Skin epidermis (tissue), 12 donors: ENCODE measurements around the gene OTUD1.

Source experiments
- H3K27ac ChIP-seq, 21 experiments: fragments of 200-600 bp; sonication (generic) in 11 of 21; one replicate each; pipeline ENCODE4 v1.5.0; 2020; ENCODE audit warnings: mild to moderate bottlenecking in 3 of 21, inconsistent platforms in 2 of 21, moderate library complexity in 2 of 21
- H3K4me3 ChIP-seq, 7 experiments: fragments of 200-600 bp; sonication (generic) in 2 of 7; one replicate each; pipeline ENCODE4 v1.5.0; 2020; ENCODE audit warnings: inconsistent platforms in 2 of 7, mild to moderate bottlenecking in 2 of 7, moderate library complexity in 1 of 7

OTUD1 gene

DNA sequence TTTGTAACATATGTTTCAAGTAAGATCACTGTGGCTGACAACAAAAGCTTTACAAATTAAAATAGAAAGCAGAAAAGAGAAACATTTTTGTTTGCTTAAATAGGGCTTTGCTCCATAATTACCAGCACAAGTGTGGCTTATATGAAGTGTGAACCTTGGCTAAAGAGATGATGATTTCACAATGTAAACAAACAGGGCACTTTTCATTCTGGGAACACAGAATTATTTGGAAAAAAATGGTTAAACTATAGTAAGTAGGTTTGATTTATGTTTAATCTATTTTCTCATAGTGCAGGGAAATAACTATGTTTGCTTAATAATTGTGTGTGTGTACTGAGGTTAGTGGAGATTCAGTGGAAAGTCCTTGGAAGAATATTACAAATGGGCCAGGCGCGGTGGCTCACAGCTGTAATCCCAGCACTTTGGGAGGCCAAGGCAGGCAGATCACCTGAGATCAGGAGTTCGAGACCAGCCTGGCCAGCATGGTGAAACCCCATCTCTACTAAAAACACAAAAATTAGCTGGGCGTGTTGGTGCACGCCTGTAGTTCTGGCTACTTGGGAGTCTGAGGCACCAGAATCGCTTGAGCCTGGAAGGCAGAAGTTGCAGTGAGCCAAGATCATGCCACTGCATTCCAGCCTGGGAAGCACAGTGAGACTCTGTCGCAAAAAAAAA, 19.1 kb upstream of the OTUD1 start:
- Histone ChIP-seq H3K27ac (no peak overlapping the region), H3K4me3 (no peak overlapping the region)

DNA sequence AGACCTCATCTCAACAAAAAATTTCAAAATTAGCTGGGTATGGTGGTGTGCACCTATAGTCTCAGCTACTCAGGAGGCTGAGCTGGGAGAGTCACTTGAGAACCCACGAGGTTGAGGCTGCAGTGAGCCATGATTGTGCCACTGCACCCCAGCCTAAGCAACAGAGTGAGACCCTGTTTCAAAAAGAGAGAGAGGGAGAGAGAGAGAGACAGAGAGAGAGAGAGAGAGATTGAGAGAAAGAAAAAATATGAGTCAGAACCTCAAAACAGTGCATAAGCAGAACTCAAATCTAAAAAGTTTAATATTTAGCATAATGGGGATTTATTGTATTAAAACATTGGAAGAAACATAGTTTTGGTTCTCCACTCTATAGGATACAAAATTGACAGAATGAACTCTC, 17.5 kb upstream of the OTUD1 start:
- H3K27ac ChIP-seq = no peak overlapping the region

DNA sequence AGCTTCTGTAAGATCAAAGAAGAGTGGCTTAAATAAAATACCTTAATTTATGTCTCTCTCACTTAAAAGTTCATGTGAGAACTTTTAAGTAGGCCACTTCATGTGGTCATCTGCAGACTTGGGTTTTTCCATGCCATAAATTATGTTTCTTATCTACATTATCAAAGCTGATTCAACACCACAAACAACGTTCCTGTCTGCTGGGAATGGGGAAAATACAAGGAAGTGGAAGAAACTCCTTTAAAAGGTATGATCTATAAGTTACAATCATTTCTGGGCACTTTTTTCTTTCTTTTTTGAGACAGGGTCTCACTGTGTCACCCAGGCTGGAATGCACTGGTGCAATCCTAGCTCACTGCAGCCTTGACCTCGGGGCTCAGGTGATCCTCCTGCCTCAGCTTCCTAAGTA, 16.9 kb upstream of the OTUD1 start:
- no peak overlapping the region for H3K4me3 ChIP-seq
- no peak overlapping the region for H3K27ac ChIP-seq

More for the DNA sequence above, 17.5 kb upstream of the OTUD1 start:
- no peak overlapping the region for H3K4me3 ChIP-seq

DNA sequence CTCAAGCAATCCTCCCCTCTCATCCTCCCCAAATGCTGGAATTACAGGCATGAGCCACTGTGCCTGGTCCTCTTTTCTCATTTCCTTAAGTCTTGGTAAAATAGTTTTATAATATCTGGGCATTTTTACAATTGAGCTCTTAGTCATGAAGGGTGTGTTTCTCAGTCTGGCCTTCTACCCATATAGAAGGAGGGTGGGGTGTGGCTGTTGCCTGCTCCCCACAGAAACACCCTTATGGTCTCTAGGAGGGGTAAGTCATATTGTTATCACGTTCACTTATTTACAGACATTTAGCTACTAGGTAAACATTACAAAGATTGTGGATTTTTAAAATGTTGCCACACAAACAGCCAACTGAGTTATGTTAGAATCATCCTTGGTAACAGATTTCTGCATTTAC, 6.7 kb upstream of the OTUD1 start:
- Histone ChIP-seq H3K27ac (peak overlapping the region in 9 of 21 experiments; percentile 27 to 66 (median 53)), H3K4me3 (no peak overlapping the region)

DNA sequence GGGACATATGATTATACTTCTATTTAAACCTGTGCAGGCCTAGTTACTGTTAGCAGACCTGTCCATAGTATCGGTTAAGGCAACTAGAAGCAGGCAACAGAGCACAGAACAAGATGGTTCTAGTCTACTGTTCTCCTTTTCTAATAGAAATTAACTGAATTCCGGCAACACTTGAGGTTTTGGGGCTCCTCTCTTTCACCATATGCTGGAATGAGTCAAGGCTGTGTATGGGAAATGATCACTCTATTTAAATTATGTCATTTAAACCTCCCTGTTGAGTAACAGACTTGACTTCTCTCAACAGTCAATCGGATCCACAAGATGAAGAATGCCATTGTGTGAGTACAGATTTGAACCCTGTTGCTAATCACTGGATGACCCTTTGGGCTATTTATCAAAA, 6.2 kb upstream of the OTUD1 start:
- no peak overlapping the region for H3K4me3 ChIP-seq
- peak overlapping the region in 10 of 21 experiments; percentile 17 to 66 (median 51) for H3K27ac ChIP-seq

DNA sequence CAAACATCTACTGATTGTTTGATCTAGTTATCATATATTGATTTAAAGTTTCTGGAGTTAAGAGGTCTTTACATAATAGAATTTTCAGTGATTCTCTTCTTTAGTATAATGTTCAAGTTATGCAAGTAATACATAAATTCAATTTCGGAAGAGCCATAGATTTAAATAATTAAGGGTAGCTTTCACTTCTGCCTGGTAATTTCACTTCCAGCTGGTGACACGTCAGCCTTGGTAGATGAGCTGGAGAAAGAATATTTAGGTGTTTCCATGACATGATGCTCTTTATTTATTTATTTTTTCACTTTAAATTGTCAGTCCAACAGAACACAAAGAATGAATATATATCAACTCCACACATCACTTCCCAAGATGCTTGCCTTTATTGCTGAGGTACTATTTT, 5.2 kb upstream of the OTUD1 start:
- no peak overlapping the region for H3K4me3 ChIP-seq
- H3K27ac ChIP-seq = peak overlapping the region in 1 of 21 experiments; percentile 53

DNA sequence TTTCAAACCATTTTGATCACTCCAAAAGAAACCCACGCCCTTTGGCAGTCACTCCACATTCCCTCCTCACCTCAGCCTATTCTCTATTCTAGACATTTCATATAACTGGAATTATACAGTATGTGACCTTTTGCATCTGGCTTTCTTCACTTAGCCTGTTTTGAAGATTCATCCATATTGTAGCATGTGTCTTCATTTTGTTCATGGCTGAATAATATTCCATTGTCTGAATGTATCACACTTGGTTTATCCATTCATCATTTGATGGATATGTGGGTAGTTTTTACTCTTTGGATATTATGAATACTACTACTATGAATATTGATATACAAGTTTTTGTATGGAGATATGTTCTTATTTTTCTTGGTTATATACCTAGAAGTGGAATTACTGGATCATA, 3.5 kb upstream of the OTUD1 start:
- H3K4me3 ChIP-seq = no peak overlapping the region
- no peak overlapping the region for H3K27ac ChIP-seq

DNA sequence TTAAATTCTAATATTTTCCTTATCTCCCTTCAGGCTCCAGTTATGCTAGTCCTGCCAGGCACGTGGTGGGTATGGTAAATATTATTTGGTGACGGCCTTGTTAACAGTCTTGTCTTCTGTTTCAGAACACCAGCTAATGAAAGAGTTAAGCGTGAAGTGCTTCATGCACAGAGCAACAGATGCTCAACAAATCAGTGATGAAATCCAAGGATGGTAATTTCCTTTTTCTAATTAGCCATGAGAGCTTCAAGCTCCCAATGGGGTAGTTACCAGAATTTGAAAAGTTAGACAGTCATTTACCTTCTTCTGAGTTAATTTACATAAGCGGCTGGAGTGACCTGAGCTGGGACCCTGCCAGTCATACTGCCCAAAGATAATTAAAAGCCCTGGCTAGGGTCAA, 1.9 kb upstream of the OTUD1 start:
- no peak overlapping the region for H3K4me3 ChIP-seq
- H3K27ac ChIP-seq = peak overlapping the region in 2 of 21 experiments; percentile 6 to 19

DNA sequence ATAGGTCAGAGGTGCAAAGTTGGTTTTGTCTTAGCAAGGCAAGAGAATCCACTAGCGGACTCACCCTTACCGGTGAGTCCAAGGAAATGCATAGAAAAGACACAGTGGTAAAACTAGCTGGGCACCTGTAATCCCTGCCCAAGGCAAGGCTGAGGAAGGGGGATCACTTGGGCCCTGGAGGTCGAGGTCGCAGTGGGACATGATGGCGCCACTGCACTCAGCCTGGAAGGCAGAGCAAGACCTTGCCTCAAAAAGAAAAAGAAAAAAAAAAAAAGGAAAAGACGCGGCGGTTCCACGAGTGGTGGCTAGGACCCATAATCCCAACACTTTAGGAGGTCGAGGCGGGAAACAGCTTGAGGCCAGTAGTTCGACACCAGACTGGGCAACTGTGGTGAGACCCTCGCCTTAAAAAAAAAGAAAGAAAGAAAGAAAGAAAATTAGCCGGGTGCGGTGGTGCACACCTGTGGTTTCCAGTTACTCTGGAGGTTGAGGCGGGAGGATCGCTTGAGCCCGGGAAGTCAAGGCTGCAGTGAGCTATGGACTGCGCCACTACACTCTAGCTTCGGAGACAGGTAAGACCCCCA, 820 bp upstream of the OTUD1 start:
- Histone ChIP-seq H3K27ac (peak overlapping the region in 20 of 21 experiments; percentile 40 to 98 (median 86)), H3K4me3 (peak overlapping the region; percentile 51 to 98 (median 93))

DNA sequence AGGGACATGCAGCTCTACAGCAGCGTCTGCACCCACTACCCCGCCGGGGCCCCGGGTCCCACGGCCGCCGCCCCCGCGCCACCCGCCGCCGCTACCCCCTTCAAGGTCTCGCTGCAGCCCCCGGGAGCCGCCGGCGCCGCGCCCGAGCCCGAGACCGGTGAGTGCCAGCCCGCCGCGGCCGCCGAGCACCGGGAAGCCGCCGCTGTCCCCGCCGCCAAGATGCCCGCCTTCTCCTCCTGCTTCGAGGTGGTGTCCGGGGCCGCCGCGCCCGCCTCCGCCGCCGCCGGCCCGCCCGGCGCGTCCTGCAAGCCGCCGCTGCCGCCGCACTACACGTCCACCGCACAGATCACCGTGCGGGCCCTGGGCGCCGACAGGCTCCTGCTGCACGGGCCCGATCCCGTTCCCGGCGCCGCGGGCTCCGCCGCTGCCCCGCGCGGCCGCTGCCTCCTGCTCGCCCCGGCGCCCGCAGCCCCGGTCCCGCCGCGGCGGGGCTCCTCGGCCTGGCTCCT, 631 bp downstream of the OTUD1 start:
- Histone ChIP-seq H3K4me3 (peak overlapping the region; percentile 51 to 98 (median 93)), H3K27ac (peak overlapping the region; percentile 88 to 98 (median 93))

DNA sequence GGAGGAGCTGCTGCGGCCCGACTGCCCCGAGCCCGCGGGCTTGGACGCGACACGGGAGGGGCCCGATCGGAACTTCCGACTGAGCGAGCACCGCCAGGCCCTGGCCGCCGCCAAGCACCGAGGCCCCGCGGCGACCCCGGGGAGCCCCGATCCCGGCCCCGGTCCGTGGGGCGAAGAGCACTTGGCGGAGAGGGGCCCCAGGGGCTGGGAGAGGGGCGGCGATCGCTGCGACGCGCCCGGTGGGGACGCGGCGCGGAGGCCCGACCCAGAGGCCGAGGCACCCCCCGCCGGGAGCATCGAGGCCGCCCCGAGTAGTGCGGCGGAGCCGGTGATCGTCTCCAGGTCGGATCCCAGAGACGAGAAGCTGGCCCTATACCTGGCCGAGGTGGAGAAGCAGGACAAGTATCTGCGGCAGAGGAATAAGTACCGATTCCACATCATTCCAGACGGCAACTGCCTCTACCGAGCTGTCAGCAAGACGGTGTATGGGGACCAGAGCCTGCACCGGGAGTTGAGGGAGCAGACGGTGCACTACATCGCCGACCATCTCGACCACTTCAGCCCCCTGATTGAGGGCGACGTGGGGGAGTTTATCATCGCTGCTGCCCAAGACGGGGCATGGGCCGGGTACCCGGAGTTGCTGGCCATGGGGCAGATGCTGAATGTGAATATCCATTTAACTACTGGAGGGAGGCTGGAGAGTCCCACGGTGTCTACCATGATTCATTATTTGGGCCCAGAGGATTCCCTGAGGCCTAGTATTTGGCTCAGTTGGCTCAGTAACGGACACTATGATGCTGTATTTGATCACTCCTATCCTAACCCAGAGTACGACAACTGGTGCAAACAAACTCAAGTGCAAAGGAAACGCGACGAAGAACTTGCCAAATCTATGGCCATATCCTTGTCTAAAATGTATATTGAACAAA, 1.4 kb downstream of the OTUD1 start:
- Histone ChIP-seq H3K4me3 (peak overlapping the region; percentile 51 to 98 (median 93)), H3K27ac (peak overlapping the region; percentile 56 to 98 (median 93))

DNA sequence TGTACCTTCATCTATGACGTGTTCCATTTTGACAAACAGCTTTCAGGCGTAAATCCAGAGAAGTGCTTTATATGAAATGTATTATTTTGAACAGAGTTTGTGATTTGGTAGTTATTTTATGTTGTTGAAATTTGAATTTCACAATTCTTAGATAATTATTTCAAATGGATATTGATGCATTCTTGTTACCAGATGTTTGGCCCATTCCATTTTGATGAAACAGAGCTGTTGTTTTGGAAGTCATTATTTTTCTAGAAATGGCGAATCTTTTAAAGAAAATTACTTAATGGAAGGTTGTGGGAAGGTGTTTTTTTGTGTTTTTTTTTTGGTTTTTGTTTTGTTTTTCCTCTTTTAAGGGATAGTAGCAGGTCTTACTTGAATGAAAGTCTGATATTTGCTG, 2.4 kb downstream of the OTUD1 start:
- peak overlapping the region in 3 of 21 experiments; percentile 16 to 94 (median 92) for H3K27ac ChIP-seq
- H3K4me3 ChIP-seq = peak overlapping the region in 5 of 7 experiments; percentile 51 to 98 (median 84)

DNA sequence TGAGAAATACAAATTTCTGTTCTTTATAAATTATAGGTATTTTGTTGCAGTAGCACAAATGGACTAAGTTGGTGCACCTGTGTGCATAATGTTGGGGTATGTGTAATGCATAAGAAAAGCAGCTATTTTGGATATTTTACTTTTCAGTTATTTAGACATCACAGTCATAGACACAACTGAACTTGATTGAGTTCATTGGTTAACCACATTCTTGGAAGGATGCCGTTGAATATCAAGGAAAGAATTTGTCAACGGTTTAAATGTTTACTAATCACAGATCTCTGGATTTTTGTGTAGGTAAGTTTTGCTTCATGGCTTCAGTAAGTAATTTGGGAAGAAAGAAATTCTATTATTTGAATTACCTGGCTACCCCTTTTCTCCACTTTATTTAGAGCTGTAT, 4.1 kb downstream of the OTUD1 start:
- no peak overlapping the region for H3K4me3 ChIP-seq

DNA sequence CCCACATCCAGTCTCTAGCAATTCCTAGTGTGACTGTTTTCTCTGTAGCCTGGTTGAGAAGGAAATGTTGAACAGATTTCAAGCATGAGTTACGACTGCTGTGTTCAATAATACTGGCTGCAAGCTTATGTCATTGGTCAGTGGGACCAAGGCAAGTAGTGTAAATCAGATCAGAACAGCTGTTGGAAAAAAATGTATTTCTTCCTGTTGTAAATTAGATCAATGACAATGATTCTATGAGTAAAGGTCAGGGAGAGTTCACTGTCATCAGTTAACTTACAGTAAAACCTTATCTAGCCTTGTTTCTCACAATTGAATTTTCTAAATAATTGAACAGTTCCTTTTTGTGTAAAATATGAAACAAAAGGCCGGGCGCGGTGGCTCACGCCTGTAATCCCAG, 6.7 kb downstream of the OTUD1 start:
- H3K27ac ChIP-seq = no peak overlapping the region
- H3K4me3 ChIP-seq = no peak overlapping the region

More for the DNA sequence above, 4.1 kb downstream of the OTUD1 start:
- H3K27ac ChIP-seq = peak overlapping the region in 1 of 21 experiments; percentile 6

DNA sequence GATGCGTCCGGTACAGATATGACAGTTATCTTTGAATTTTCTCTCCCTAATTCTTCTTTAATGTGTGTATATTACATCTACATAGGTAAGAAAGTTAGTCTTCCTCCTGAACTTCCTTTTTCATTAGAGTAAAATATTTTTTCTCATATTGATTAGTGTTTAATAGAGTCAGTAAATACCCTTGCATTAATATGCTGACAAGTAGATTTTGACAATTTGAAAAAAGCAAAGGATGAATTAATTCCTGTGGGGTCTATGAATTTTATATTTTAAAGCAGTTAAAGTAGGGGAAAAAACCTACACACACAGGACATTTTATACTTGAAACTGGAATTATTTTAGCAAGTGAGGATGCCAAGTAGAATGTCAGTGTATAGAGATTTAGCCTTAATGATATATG, 9.4 kb downstream of the OTUD1 start:
- Histone ChIP-seq H3K27ac (no peak overlapping the region), H3K4me3 (no peak overlapping the region)

DNA sequence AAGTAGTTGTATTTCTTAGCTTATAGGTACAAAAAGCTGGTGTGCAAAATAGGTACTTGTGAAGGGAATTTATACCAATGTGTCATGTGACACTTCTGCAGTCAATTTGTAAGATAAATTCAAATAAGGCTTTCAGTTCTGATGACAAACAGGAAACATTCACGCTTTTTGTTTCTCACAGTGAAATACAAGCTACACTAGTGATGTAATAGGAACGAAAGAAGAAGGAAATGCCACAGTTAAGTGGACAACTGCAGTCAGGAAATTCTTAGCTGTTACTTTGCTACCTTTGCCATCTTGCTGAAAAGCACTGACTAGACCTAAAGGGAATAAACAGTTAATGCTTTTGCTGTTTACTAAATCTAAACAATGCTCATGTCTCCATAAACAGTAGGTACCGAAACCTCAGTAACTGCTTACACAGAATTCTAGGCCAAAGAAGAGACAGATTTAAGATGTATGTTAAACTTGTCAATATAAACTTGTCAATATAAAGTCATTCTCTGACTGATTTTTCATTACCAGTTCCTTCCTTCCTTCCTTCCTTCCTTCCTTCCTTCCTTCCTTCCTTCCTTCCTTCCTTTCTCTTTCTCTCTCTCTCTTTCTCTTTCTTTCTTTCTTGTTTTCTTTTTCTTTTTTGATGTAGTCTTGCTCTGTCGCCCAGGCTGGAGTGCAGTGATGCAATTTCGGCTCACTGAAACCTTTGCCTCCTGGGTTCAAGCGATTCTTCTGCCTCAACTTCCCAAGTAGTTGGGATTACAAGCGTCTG, 10.1 kb downstream of the OTUD1 start:
- Histone ChIP-seq H3K27ac (no peak overlapping the region), H3K4me3 (no peak overlapping the region)

DNA sequence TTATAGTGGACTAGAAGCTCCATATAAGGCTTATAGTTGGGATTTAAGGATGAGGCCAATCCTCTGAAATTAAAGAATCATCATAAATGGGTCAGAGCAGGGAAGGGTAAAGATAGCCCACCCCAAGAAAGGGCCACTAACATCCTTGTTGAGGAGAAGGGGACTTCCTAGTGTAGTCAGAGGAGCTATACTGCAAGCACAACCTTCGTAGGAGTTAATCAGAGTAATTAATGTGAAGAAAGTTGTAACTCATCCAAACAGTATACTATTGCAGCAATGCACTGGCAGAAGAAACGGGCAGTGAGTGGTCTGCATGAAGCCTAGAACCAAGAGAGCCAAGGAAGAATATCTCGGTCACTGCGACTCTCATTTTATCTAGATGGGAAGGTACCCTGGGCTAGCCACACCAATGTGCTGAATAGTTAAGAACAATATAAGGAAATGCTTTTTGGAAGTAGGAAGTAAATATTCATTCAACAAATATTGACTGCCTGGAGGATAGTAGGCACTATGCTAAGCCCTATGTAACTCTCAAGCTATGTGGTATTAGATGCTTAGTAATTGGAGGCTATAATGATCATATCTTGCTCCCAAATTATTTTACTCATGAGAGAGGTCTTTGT, 13.3 kb downstream of the OTUD1 start:
- no peak overlapping the region for H3K27ac ChIP-seq
- no peak overlapping the region for H3K4me3 ChIP-seq

DNA sequence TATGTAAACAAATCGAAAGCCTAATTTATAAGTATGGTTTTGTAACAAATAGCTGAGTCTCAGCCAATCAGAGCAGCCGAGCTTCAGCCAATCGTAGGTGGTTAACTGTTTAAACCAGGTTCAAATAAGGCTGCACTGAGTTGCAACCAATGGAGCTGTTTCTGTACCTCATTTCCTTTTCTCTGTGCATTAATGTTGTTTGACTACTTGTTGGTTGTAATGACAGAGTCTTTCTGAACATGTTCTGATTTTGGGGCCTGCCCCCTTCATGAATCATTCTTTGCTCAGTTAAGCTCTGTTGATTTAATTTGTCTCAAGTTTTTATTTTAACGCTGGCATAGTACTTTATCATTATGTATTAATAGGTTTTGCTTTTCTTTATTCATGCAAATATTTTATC, 14.6 kb downstream of the OTUD1 start:
- no peak overlapping the region for H3K27ac ChIP-seq
- no peak overlapping the region for H3K4me3 ChIP-seq
